NOMO-1 treated with DMSO at 0.1 percent for 48 hours (cell line): ENCODE data around the gene KLHL7.
"Not testable (repeated sequence)": the region's sequence is repeated elsewhere in the genome, so short reads cannot be mapped to it uniquely, and the experiment has no call there.

ENCODE experiments used
- DNase-seq: peaks from one replicate; lab custom pipeline; 2025; ENCODE audit not compliant: unreplicated experiment; lab: John Stamatoyannopoulos, UW

KLHL7 gene

GRCh38 chr7:23107781-23108180 is 2.2 kb downstream of the KLHL7 start:
- no peak for DNase-seq

- DNase-seq, result no peak
These were observed 3.4 kb downstream of the KLHL7 start for GRCh38 chr7:23108995-23109394.

- DNase-seq, result no peak
These were observed 3.9 kb downstream of the KLHL7 start for GRCh38 chr7:23109470-23109869.

- no peak for DNase-seq
These were observed 9.3 kb downstream of the KLHL7 start for GRCh38 chr7:23114896-23115295.

GRCh38 chr7:23115991-23116390 is 10.4 kb downstream of the KLHL7 start:
- DNase-seq, result no peak

GRCh38 chr7:23117841-23118240 is 12.3 kb downstream of the KLHL7 start:
- DNase-seq, result no peak

- no peak for DNase-seq
These were observed 14.5 kb downstream of the KLHL7 start for GRCh38 chr7:23120106-23120505.

GRCh38 chr7:23121165-23121564 is 15.6 kb downstream of the KLHL7 start:
- DNase-seq, result no peak

GRCh38 chr7:23123007-23123406 is 17.4 kb downstream of the KLHL7 start:
- no peak for DNase-seq

- no peak for DNase-seq
These were observed 17.9 kb downstream of the KLHL7 start for GRCh38 chr7:23123465-23123864.

- DNase-seq, result no peak
These were observed 23.5 kb downstream of the KLHL7 start for GRCh38 chr7:23129036-23129435.

- DNase-seq, result not testable (repeated sequence)
These were observed 26.2 kb downstream of the KLHL7 start for GRCh38 chr7:23131799-23132198.

- no peak for DNase-seq
These were observed 28.2 kb downstream of the KLHL7 start for GRCh38 chr7:23133797-23134196.

- no peak for DNase-seq
These were observed 30.2 kb downstream of the KLHL7 start for GRCh38 chr7:23135755-23136154.

- no peak for DNase-seq
These were observed 30.6 kb downstream of the KLHL7 start for GRCh38 chr7:23136216-23136615.

- no peak for DNase-seq
These were observed 52.1 kb downstream of the KLHL7 start for GRCh38 chr7:23157679-23158078.

- DNase-seq, result no peak
These were observed 53.0 kb downstream of the KLHL7 start for GRCh38 chr7:23158546-23158945.

- DNase-seq, result no peak
These were observed 55.9 kb downstream of the KLHL7 start for GRCh38 chr7:23161482-23161881.

GRCh38 chr7:23164846-23165245 is 59.3 kb downstream of the KLHL7 start:
- DNase-seq, result no peak

- no peak for DNase-seq
These were observed 59.7 kb downstream of the KLHL7 start for GRCh38 chr7:23165316-23165715.

GRCh38 chr7:23167691-23168090 is 62.1 kb downstream of the KLHL7 start:
- DNase-seq, result no peak

GRCh38 chr7:23168111-23168885 is 62.7 kb downstream of the KLHL7 start:
- DNase-seq, result no peak

GRCh38 chr7:23175938-23176337 is 70.4 kb downstream of the KLHL7 start:
- peak; percentile 87 for DNase-seq
